Right cardiac atrium (tissue), 5 donors: ENCODE measurements around the gene RORC. TPM values are rescaled to one million over a fixed set of nuclear protein-coding genes. Genes with fewer than 3 reads are reported as not detected.
"Not testable (repeated sequence)": the region's sequence is repeated elsewhere in the genome, so short reads cannot be mapped to it uniquely, and the experiment has no call there.

Source experiments
- ATAC-seq, 2 donors: fragments of 200-7000 bp; cut with Tn5 transposase; one replicate each; pipeline versions ENCODE4 v1.8.0 to v1.9.1; 2020; ENCODE audit warnings: moderate library complexity in 2 of 2, mild to moderate bottlenecking in 1 of 2
- DNase-seq, 3 donors: peaks; one replicate each; pipeline ENCODE4 v3.0.0-alpha.2; 2020
- H3K27ac ChIP-seq: one replicate; pipeline ENCODE4 v1.5.1; 2013; ENCODE audit warnings: mild to moderate bottlenecking, low read length, control low read depth, moderate library complexity
- H3K27me3 ChIP-seq: one replicate; pipeline ENCODE4 v1.6.1; 2013; ENCODE audit not compliant: control insufficient read depth, insufficient read depth
- H3K4me1 ChIP-seq: one replicate; pipeline ENCODE4 v1.6.1; 2013; ENCODE audit warnings: low read length; ENCODE audit not compliant: control insufficient read depth, insufficient read depth
- H3K4me3 ChIP-seq: one replicate; pipeline ENCODE4 v1.5.1; 2013; ENCODE audit warnings: low read length, control low read depth
- H3K9me3 ChIP-seq: one replicate; pipeline ENCODE4 v1.6.1; 2013; ENCODE audit warnings: low read length; ENCODE audit not compliant: control insufficient read depth
- WGBS: extraction: QIAGEN DNeasy Blood & Tissue Kit; methylation state at CpG from one replicate; pipeline ENCODE4 v1.1.7; 2013; 5-methylcytosine and 5-hydroxymethylcytosine counted together
- intact Hi-C, 4 donors: fragments of 100-400 bp; cut with DNase I; formaldehyde crosslinking; loops; one replicate each; pipeline versions ENCODE4 v1.11.0 to v1.14.0; 2022 to 2023
- polyA plus RNA-seq: library from polyadenylated mRNA; stranded (reverse); fragments of 200-250 nt; gene quantifications from one replicate; pipeline ENCODE4 v1.2.3, GENCODE V29; 2013
- total RNA-seq, 4 donors: library from RNA; stranded (reverse); fragmentation: NEBNext Ultra II Directional; extraction: Animal tissue kit (Norgen Biotek cat#: 25700); gene quantifications; one replicate each; pipeline ENCODE4 v1.2.1, GENCODE V29; 2021
- donor health status: healthy with polysubstance abuse.
- donor health status: DM: no; HTN: yes; CAD: no.
- donor health status: DM: no; HTN: no; CAD: no.
- donor health status: DM: no; HTN: yes; CAD: no; lungs with severe emphysema.
- donor health status: DM: yes; HTN: yes; CAD: no.

Gene RORC
- total and polyA plus RNA-seq, 5 donors: 1.3 to 8.2 (median 3.3) TPM

GRCh38 chr1:151787689-151788088 is 43.9 kb downstream of the RORC start:
- H3K9me3 ChIP-seq: no peaks in the 10 kb centered on the region
- ATAC-seq (no peak), DNase-seq (no peak)
- no peaks in the 10 kb centered on the region for H3K27me3 ChIP-seq
- 91% methylated on average over 3 of the region's 3 CpGs for whole genome bisulfite sequencing
- no peaks in the 10 kb centered on the region for H3K4me1 ChIP-seq
- H3K27ac ChIP-seq: no peak overlapping the region
- intact Hi-C loops: no loop called here
- no peak overlapping the region for H3K4me3 ChIP-seq

- ATAC-seq (no peak), DNase-seq (no peak)
- Histone ChIP-seq H3K27me3 (no peaks in the 10 kb centered on the region), H3K9me3 (no peaks in the 10 kb centered on the region), H3K4me3 (no peak overlapping the region), H3K4me1 (no peaks in the 10 kb centered on the region), H3K27ac (no peak overlapping the region)
- intact Hi-C loops: no loop called here
- 48% methylated on average over 2 of the region's 2 CpGs for WGBS
Observed at GRCh38 chr1:151783796-151784195, 47.8 kb downstream of the RORC start.

- H3K27me3 ChIP-seq: no peaks in the 10 kb centered on the region
- no peak overlapping the region for H3K4me3 ChIP-seq
- no peaks in the 10 kb centered on the region for H3K4me1 ChIP-seq
- no peaks in the 10 kb centered on the region for H3K9me3 ChIP-seq
- WGBS: 90% methylated on average over 3 of the region's 3 CpGs
- H3K27ac ChIP-seq: no peak overlapping the region
- intact Hi-C loops: no loop called here
- no peak for DNase-seq
- no peak for ATAC-seq
Observed at GRCh38 chr1:151782741-151783140, 48.9 kb downstream of the RORC start.

GRCh38 chr1:151782026-151782425 is 49.6 kb downstream of the RORC start:
- H3K4me1 ChIP-seq, H3K27ac ChIP-seq, intact Hi-C loops, H3K4me3 ChIP-seq, DNase-seq, ATAC-seq, H3K27me3 ChIP-seq, H3K9me3 ChIP-seq: not testable (repeated sequence)
- 85% methylated on average over 5 of the region's 5 CpGs for WGBS

- 92% methylated on average over 5 of the region's 5 CpGs for WGBS
- H3K27ac ChIP-seq, ATAC-seq, DNase-seq, H3K4me1 ChIP-seq, H3K27me3 ChIP-seq, H3K9me3 ChIP-seq, intact Hi-C loops, H3K4me3 ChIP-seq: not testable (repeated sequence)
Observed at GRCh38 chr1:151780736-151781135, 50.9 kb downstream of the RORC start.

GRCh38 chr1:151779852-151780251 is 51.8 kb downstream of the RORC start:
- intact Hi-C loops: no loop called here
- 88% methylated on average over 4 of the region's 4 CpGs for WGBS
- H3K4me3 ChIP-seq: no peak overlapping the region
- no peaks in the 10 kb centered on the region for H3K27me3 ChIP-seq
- H3K27ac ChIP-seq: no peak overlapping the region
- ATAC-seq (no peak), DNase-seq (no peak)
- H3K4me1 ChIP-seq: no peaks in the 10 kb centered on the region
- no peaks in the 10 kb centered on the region for H3K9me3 ChIP-seq

- intact Hi-C loops: no loop called here
- DNase-seq: no peak
Observed at GRCh38 chr1:151777317-151777716, 54.3 kb downstream of the RORC start.

GRCh38 chr1:151776665-151777062 is 54.9 kb downstream of the RORC start:
- ATAC-seq (no peak), DNase-seq (no peak)
- no peaks in the 10 kb centered on the region for H3K27me3 ChIP-seq
- intact Hi-C loops: no loop called here
- H3K4me3 ChIP-seq: no peak overlapping the region
- no peaks in the 10 kb centered on the region for H3K4me1 ChIP-seq
- no peaks in the 10 kb centered on the region for H3K9me3 ChIP-seq
- 81% methylated on average over 3 of the region's 3 CpGs for WGBS
- H3K27ac ChIP-seq: no peak overlapping the region

More at GRCh38 chr1:151777317-151777716, 54.3 kb downstream of the RORC start:
- no peak overlapping the region for H3K4me3 ChIP-seq
- H3K9me3 ChIP-seq: no peaks in the 10 kb centered on the region
- no peak overlapping the region for H3K27ac ChIP-seq
- no peak for ATAC-seq
- H3K4me1 ChIP-seq: no peaks in the 10 kb centered on the region
- H3K27me3 ChIP-seq: no peaks in the 10 kb centered on the region
- 97% methylated on average over 4 of the region's 4 CpGs for WGBS

- Histone ChIP-seq H3K27ac (no peak overlapping the region), H3K4me3 (no peak overlapping the region), H3K4me1 (no peaks in the 10 kb centered on the region), H3K27me3 (no peaks in the 10 kb centered on the region), H3K9me3 (no peaks in the 10 kb centered on the region)
- ATAC-seq (no peak), DNase-seq (no peak)
- 95% methylated on average over 7 of the region's 7 CpGs for WGBS
- intact Hi-C loops: no loop called here
Observed at GRCh38 chr1:151775894-151776664, 55.5 kb downstream of the RORC start.

GRCh38 chr1:151774256-151774922 is 57.2 kb downstream of the RORC start:
- Histone ChIP-seq H3K4me1 (no peaks in the 10 kb centered on the region), H3K4me3 (no peak overlapping the region), H3K27ac (no peak overlapping the region), H3K9me3 (no peaks in the 10 kb centered on the region), H3K27me3 (no peaks in the 10 kb centered on the region)
- ATAC-seq: no peak
- DNase-seq: no peak
- WGBS: 57% methylated on average over 3 of the region's 3 CpGs
- intact Hi-C loops: no loop called here

- WGBS: 74% methylated on average over 5 of the region's 5 CpGs
- no peaks in the 10 kb centered on the region for H3K9me3 ChIP-seq
- intact Hi-C loops: no loop called here
- no peak overlapping the region for H3K4me3 ChIP-seq
- no peaks in the 10 kb centered on the region for H3K4me1 ChIP-seq
- H3K27me3 ChIP-seq: no peaks in the 10 kb centered on the region
- no peak overlapping the region for H3K27ac ChIP-seq
- no peak for ATAC-seq
- DNase-seq: no peak
Observed at GRCh38 chr1:151773702-151774101, 57.9 kb downstream of the RORC start.
